H9 (cell line): Measurements from ENCODE around the gene ADAM8. TPM values are rescaled to one million over a fixed set of nuclear protein-coding genes. Genes with fewer than 3 reads are reported as not detected.

Source experiments
- DNase-seq: peaks from one replicate; pipeline ENCODE4 v3.0.0-alpha.2; 2017
- H2AFZ ChIP-seq: one replicate; pipeline ENCODE4 v1.6.1; 2013; ENCODE audit warnings: mild to moderate bottlenecking, low read length, control low read depth, moderate library complexity
- H2AK5ac ChIP-seq: 2 replicates; pipeline ENCODE4 v1.6.1; 2013; ENCODE audit warnings: low read length, control low read depth, mixed read lengths; ENCODE audit not compliant: insufficient read length
- H2BK120ac ChIP-seq: one replicate; pipeline ENCODE4 v1.6.1; 2013; ENCODE audit warnings: low read depth, mild to moderate bottlenecking, low read length, control low read depth, inconsistent platforms; ENCODE audit not compliant: poor library complexity, severe bottlenecking
- H2BK12ac ChIP-seq: 2 replicates; pipeline ENCODE4 v1.6.1; 2013; ENCODE audit warnings: low read length, control low read depth, mixed read lengths, low read depth; ENCODE audit not compliant: insufficient read length
- H2BK15ac ChIP-seq: 2 replicates; pipeline ENCODE4 v1.6.1; 2013; ENCODE audit warnings: low read depth, low read length, control low read depth
- H2BK20ac ChIP-seq: one replicate; pipeline ENCODE4 v1.6.1; 2013; ENCODE audit warnings: low read depth, mild to moderate bottlenecking, low read length, control low read depth, inconsistent platforms; ENCODE audit not compliant: poor library complexity, severe bottlenecking
- H2BK5ac ChIP-seq: 2 replicates; pipeline ENCODE4 v1.6.1; 2013; ENCODE audit warnings: low read length, control low read depth, mixed read lengths; ENCODE audit not compliant: insufficient read length
- H3K14ac ChIP-seq: 2 replicates; pipeline ENCODE4 v1.6.1; 2013; ENCODE audit warnings: low read length, control low read depth; ENCODE audit not compliant: insufficient read depth
- H3K18ac ChIP-seq: 2 replicates; pipeline ENCODE4 v1.6.1; 2013; ENCODE audit warnings: low read depth, mild to moderate bottlenecking, mixed read lengths, low read length, control low read depth; ENCODE audit not compliant: insufficient read length
- H3K23ac ChIP-seq: 2 replicates; pipeline ENCODE4 v1.6.1; 2013; ENCODE audit warnings: low read length, control low read depth, mixed read lengths, low read depth; ENCODE audit not compliant: insufficient read length
- H3K23me2 ChIP-seq: 2 replicates; pipeline ENCODE4 v1.6.1; 2013; ENCODE audit warnings: low read depth, mild to moderate bottlenecking, mixed read lengths, low read length, control low read depth; ENCODE audit not compliant: insufficient read length, poor library complexity, severe bottlenecking
- H3K27ac ChIP-seq: 2 replicates; pipeline ENCODE4 v1.5.1; 2013; ENCODE audit warnings: low read length, control low read depth, mixed read lengths, low read depth; ENCODE audit not compliant: insufficient read length
- H3K27me3 ChIP-seq: 2 replicates; pipeline ENCODE4 v1.6.1; 2013; ENCODE audit warnings: low read length, control low read depth, inconsistent platforms; ENCODE audit not compliant: insufficient read depth
- H3K4ac ChIP-seq: 2 replicates; pipeline ENCODE4 v1.6.1; 2013; ENCODE audit warnings: low read depth, mild to moderate bottlenecking, control low read depth, inconsistent platforms, low read length, moderate library complexity
- H3K4me1 ChIP-seq: 2 replicates; pipeline ENCODE4 v1.6.1; 2013; ENCODE audit warnings: low read length, control low read depth, inconsistent platforms; ENCODE audit not compliant: insufficient read depth
- H3K4me2 ChIP-seq: 2 replicates; pipeline ENCODE4 v1.6.1; 2013; ENCODE audit warnings: low read length, control low read depth, mixed read lengths; ENCODE audit not compliant: insufficient read length, insufficient read depth
- H3K56ac ChIP-seq: 2 replicates; pipeline ENCODE4 v1.6.1; 2013; ENCODE audit warnings: low read depth, mild to moderate bottlenecking, mixed read lengths, low read length, control low read depth; ENCODE audit not compliant: insufficient read length
- H3K79me1 ChIP-seq: 2 replicates; pipeline ENCODE4 v1.6.1; 2013; ENCODE audit warnings: low read depth, mild to moderate bottlenecking, moderate library complexity, low read length, control low read depth, inconsistent platforms; ENCODE audit not compliant: insufficient read depth, poor library complexity, severe bottlenecking
- H3K79me2 ChIP-seq: 2 replicates; pipeline ENCODE4 v1.6.1; 2013; ENCODE audit warnings: low read length, control low read depth, inconsistent platforms; ENCODE audit not compliant: insufficient read depth
- H3K9ac ChIP-seq: 2 replicates; pipeline ENCODE4 v1.6.1; 2013; ENCODE audit warnings: low read length, control low read depth, mixed read lengths; ENCODE audit not compliant: insufficient read length; ENCODE audit errors: extremely low read depth
- H3K9me3 ChIP-seq: one replicate; pipeline ENCODE4 v1.6.1; 2013; ENCODE audit warnings: low read depth, low read length, inconsistent platforms; ENCODE audit not compliant: control insufficient read depth
- H3T11ph ChIP-seq: one replicate; pipeline ENCODE4 v1.6.1; 2013; ENCODE audit warnings: mild to moderate bottlenecking, low read length, control low read depth, inconsistent platforms
- H4K20me1 ChIP-seq: one replicate; pipeline ENCODE4 v1.6.1; 2013; ENCODE audit not compliant: control insufficient read depth, insufficient read length, insufficient read depth
- H4K5ac ChIP-seq: 2 replicates; pipeline ENCODE4 v1.6.1; 2013; ENCODE audit warnings: low read depth, mild to moderate bottlenecking, mixed read lengths, low read length, control low read depth; ENCODE audit not compliant: insufficient read length
- H4K8ac ChIP-seq: replicated peaks from 2 replicates; pipeline ENCODE4 v1.6.1; 2013; ENCODE audit warnings: low read length, control low read depth, mixed read lengths, low read depth; ENCODE audit not compliant: insufficient read length
- H4K91ac ChIP-seq: 2 replicates; pipeline ENCODE4 v1.6.1; 2013; ENCODE audit warnings: low read depth, mild to moderate bottlenecking, moderate library complexity, mixed read lengths, low read length, control low read depth; ENCODE audit not compliant: insufficient read length
- H3K27ac Mint-ChIP-seq, 3 experiments: 2 replicates in 2 of 3; 3 replicates in 1 of 3; pipeline ENCODE4 v1.8.0; 2020 to 2021; ENCODE audit warnings: mixed read lengths in 3 of 3, mild to moderate bottlenecking in 1 of 3, moderate library complexity in 1 of 3
- H3K27me3 Mint-ChIP-seq: 2 replicates; pipeline ENCODE4 v1.8.0; 2021; ENCODE audit warnings: low read depth, mild to moderate bottlenecking, moderate library complexity, mixed read lengths
- H3K36me3 Mint-ChIP-seq, 3 experiments: 2 replicates in 2 of 3; 3 replicates in 1 of 3; pipeline ENCODE4 v1.8.0; 2020 to 2021; ENCODE audit warnings: low read depth in 3 of 3, mixed read lengths in 3 of 3; ENCODE audit not compliant: insufficient read depth in 1 of 3
- H3K4me1 Mint-ChIP-seq, 2 experiments: 2 replicates each; pipeline ENCODE4 v1.8.0; 2020; ENCODE audit warnings: mixed read lengths in 2 of 2
- H3K4me3 Mint-ChIP-seq, 2 experiments: 2 replicates in 1 of 2; 3 replicates in 1 of 2; pipeline ENCODE4 v1.8.0; 2020 to 2021; ENCODE audit warnings: mild to moderate bottlenecking in 2 of 2, mixed read lengths in 2 of 2, moderate library complexity in 1 of 2
- H3K9me3 Mint-ChIP-seq, 2 experiments: 2 replicates in 1 of 2; 3 replicates in 1 of 2; pipeline ENCODE4 v1.8.0; 2020; ENCODE audit warnings: mild to moderate bottlenecking in 2 of 2, mixed read lengths in 2 of 2, moderate library complexity in 1 of 2
- CTCF ChIP-seq: fragments of 200-600 bp; sonication (generic); conservative IDR thresholded peaks from 3 replicates; pipeline ENCODE4 v1.8.0; 2021; ENCODE audit warnings: antibody characterized with exemption, mild to moderate bottlenecking
- WGBS: extraction: QIAGEN DNeasy Blood & Tissue Kit; methylation state at CpG from one replicate; pipeline ENCODE4 v1.1.7; 2013; ENCODE audit warnings: missing lambda C conversion rate, low lambda C conversion rate, mixed read lengths; ENCODE audit not compliant: insufficient read length; ENCODE audit errors: extremely low coverage; 5-methylcytosine and 5-hydroxymethylcytosine counted together
- total RNA-seq: library from RNA; stranded (reverse); gene quantifications from 2 replicates; pipeline ENCODE4 v1.2.1, GENCODE V29; 2021

ADAM8 gene
- total RNA-seq, 1 experiment from 2014 or later: 5.4 TPM

GRCh38 chr10:133312769-133313145 is 36.1 kb upstream of the ADAM8 start:
- Histone ChIP-seq H3K79me2 (peaks cover 2% of the 10 kb centered on the region; the same call in 1 of the 2 replicates), H3K56ac (no peak overlapping the region), H2BK15ac (no peak overlapping the region), H3K27me3 (no peaks in the 10 kb centered on the region), H2BK120ac (no peak overlapping the region), H2AFZ (no peak overlapping the region), H3T11ph (no peak overlapping the region), H3K27ac (no peak overlapping the region), H2BK12ac (no peak overlapping the region), H3K4me1 (no peaks in the 10 kb centered on the region), H2BK5ac (no peak overlapping the region), H3K18ac (no peak overlapping the region), H3K9ac (no peak overlapping the region), H3K23ac (no peak overlapping the region), H3K79me1 (no peaks in the 10 kb centered on the region), H3K23me2 (peaks cover 8% of the 10 kb centered on the region), H2AK5ac (no peak overlapping the region), H4K20me1 (no peaks in the 10 kb centered on the region), H3K4ac (no peak overlapping the region), H4K8ac (no peak overlapping the region), H3K4me2 (no peak overlapping the region), H3K14ac (no peak overlapping the region), H3K9me3 (no peaks in the 10 kb centered on the region), H4K5ac (no peak overlapping the region), H4K91ac (no peak overlapping the region), H2BK20ac (no peak overlapping the region)
- no CpG with 5 or more reads among the region's 9 CpGs for WGBS
- TF ChIP-seq CTCF: no peak
- H3K36me3 Mint-ChIP-seq: peaks cover 4 to 34% (median 23%) of the 10 kb centered on the region in 3 experiments; a peak in 6 of 7 replicates
- H3K27me3 Mint-ChIP-seq: peaks cover 2% of the 10 kb centered on the region
- H3K4me3 Mint-ChIP-seq: no peak overlapping the region
- peaks cover 6 to 13% of the 10 kb centered on the region in 2 experiments for H3K4me1 Mint-ChIP-seq
- H3K9me3 Mint-ChIP-seq: no peaks in the 10 kb centered on the region; a peak in 2 of 5 replicates
- no peak for DNase-seq
- no peak overlapping the region for H3K27ac Mint-ChIP-seq
